Esophagus muscularis mucosa (tissue), 4 donors: ENCODE results near the gene PGBD4. TPM values are rescaled to one million over a fixed set of nuclear protein-coding genes. Genes with fewer than 3 reads are reported as not detected.

Experiments
- DNase-seq: peaks from one replicate; pipeline ENCODE4 v3.0.0-alpha.2; 2017; ENCODE audit errors: extremely low spot score
- H3K27ac ChIP-seq, 4 donors: fragments of 200-600 bp; sonication (generic); replicated peaks in 1 of 4; 1 replicate in 3 of 4; 2 replicates in 1 of 4; pipeline ENCODE4 v1.5.1; 2016 to 2019; ENCODE audit warnings: mild to moderate bottlenecking in 1 of 4
- H3K27me3 ChIP-seq, 4 donors: fragments of 200-600 bp; sonication (generic); one replicate each; pipeline versions ENCODE4 v1.5.1 to v1.6.0; 2016 to 2019
- H3K36me3 ChIP-seq, 4 donors: fragments of 200-600 bp; sonication (generic); one replicate each; pipeline ENCODE4 v1.5.1; 2016 to 2019
- H3K4me1 ChIP-seq, 4 donors: fragments of 200-600 bp; sonication (generic); one replicate each; pipeline ENCODE4 v1.5.1; 2016 to 2019
- H3K4me3 ChIP-seq, 4 donors: fragments of 200-600 bp; sonication (generic); 1 replicate in 2 of 4; 2 replicates in 2 of 4; pipeline ENCODE4 v1.5.1; 2016 to 2019; ENCODE audit warnings: mild to moderate bottlenecking in 4 of 4, moderate library complexity in 1 of 4
- H3K9me3 ChIP-seq, 4 donors: fragments of 200-600 bp; sonication (generic); 1 replicate in 3 of 4; 2 replicates in 1 of 4; pipeline ENCODE4 v1.5.1; 2016 to 2019
- EP300 ChIP-seq: sonication (generic); formaldehyde crosslinking; IDR thresholded peaks from one replicate; pipeline ENCODE4 v1.6.1; 2017; ENCODE audit warnings: antibody characterized with exemption
- POLR2A ChIP-seq: fragments of 450-650 bp; IDR thresholded peaks from one replicate; pipeline ENCODE4 v1.6.1; 2017; ENCODE audit warnings: antibody characterized with exemption, moderate library complexity, mild to moderate bottlenecking, low read depth
- POLR2AphosphoS5 ChIP-seq, 2 donors: sonication (generic); formaldehyde crosslinking; IDR thresholded peaks; one replicate each; pipeline ENCODE4 v1.6.1; 2017; ENCODE audit warnings: antibody characterized with exemption in 2 of 2
- WGBS: methylation state at CpG from one replicate; pipeline ENCODE4 v1.1.5; 2018; 5-methylcytosine and 5-hydroxymethylcytosine counted together
- intact Hi-C: fragments of 100-400 bp; cut with DNase I; formaldehyde crosslinking; loops from one replicate; pipeline ENCODE4 v1.15.1; 2023
- total RNA-seq, 4 donors: library from RNA; depleted of rRNA; stranded (reverse); fragments of >200 nt; gene quantifications; one replicate each; pipeline versions ENCODE4 v1.1.0 to v1.2.1, GENCODE V29; 2016
- TF ChIP-seq, protein P1 (sequence below), 3 experiments: fragments of 200-600 bp in 2 of 3; fragments of 450-650 bp in 1 of 3; sonication (generic) in 2 of 3; IDR thresholded peaks; one replicate each; pipeline ENCODE4 v1.5.1; 2017 to 2019; ENCODE audit warnings: antibody characterized with exemption in 3 of 3, mild to moderate bottlenecking in 2 of 3, moderate library complexity in 1 of 3

Gene PGBD4
- total RNA-seq, 4 donors from 2014 or later: 0.66 to 1.7 (median 1.2) TPM

DNA sequence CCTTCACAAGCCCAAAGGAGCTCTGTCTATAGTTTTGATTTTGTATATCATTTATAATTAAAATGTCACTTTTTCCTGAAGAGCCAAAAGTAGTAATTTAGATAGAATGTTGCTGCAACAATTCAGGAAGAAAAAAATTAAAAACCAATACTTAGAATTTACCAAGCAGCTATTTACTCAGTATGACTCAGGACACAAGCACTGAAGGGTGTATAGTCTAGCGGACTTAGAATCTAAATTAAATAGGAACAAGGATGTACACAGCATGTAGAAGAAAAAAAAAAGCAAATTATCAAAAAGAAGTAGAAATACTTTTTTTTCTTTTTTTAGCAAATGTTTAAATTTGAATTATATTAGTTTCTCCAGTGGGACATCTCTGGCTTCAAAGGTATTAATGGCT is 31.6 kb downstream of the PGBD4 start:
- no peaks in the 10 kb centered on the region for H3K4me1 ChIP-seq
- no peaks in the 10 kb centered on the region for H3K9me3 ChIP-seq
- H3K27ac ChIP-seq: no peak overlapping the region
- TF ChIP-seq POLR2A (no peak), EP300 (no peak), POLR2AphosphoS5 (IDR thresholded peaks at IDR 0.05) (no peak)
- TF ChIP-seq, protein P1, sequence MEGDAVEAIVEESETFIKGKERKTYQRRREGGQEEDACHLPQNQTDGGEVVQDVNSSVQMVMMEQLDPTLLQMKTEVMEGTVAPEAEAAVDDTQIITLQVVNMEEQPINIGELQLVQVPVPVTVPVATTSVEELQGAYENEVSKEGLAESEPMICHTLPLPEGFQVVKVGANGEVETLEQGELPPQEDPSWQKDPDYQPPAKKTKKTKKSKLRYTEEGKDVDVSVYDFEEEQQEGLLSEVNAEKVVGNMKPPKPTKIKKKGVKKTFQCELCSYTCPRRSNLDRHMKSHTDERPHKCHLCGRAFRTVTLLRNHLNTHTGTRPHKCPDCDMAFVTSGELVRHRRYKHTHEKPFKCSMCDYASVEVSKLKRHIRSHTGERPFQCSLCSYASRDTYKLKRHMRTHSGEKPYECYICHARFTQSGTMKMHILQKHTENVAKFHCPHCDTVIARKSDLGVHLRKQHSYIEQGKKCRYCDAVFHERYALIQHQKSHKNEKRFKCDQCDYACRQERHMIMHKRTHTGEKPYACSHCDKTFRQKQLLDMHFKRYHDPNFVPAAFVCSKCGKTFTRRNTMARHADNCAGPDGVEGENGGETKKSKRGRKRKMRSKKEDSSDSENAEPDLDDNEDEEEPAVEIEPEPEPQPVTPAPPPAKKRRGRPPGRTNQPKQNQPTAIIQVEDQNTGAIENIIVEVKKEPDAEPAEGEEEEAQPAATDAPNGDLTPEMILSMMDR (IDR thresholded peaks at IDR 0.05): no peak
- no peak overlapping the region for H3K4me3 ChIP-seq
- intact Hi-C loops: no loop called here
- no peak for DNase-seq
- peaks cover 0 to 8% (median 3%) of the 10 kb centered on the region in 4 donors for H3K36me3 ChIP-seq
- 91% methylated on average over 1 of the region's 1 CpG for WGBS
- no peaks in the 10 kb centered on the region for H3K27me3 ChIP-seq

DNA sequence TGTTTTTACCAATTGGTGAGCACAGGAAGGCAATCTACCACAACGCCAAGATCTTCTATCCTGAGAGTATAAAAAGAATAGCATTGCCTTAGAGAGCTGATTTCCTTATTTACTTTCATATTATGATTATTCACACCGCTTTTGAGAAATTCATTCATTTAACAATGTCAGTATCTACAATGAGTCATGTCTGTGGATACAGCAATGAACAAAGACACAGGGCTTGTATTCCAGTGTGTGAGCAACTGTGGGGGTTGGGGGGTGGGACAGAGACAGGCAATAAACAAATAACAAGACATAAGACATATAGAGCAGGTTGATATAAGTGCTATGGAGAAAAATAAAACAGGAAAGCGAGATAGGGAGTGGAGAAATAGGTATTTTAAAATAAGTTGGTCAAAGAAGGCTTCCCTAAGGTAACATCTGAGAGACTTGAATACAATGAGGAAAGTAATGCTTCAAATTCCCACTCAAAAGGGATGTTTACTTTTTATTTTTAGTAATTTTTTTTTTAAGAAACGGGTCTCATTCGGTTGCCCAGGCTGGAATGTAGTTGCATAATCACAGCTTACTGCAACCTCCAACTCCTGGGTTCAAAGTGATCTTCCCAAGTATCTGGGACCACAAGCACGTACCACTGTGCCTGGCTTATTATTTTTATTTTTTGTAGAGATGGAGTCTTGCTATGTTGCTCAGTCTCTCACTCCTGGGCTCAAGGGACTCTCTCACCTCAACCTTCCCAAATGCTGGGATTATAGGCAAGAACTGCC is 45.7 kb downstream of the PGBD4 start:
- H3K4me1 ChIP-seq: no peaks in the 10 kb centered on the region
- H3K9me3 ChIP-seq: no peaks in the 10 kb centered on the region
- TF ChIP-seq, protein P1 (IDR thresholded peaks at IDR 0.05): no peak
- no peak for TF ChIP-seq EP300
- TF ChIP-seq POLR2AphosphoS5 (IDR thresholded peaks at IDR 0.05): no peak
- TF ChIP-seq POLR2A: no peak
- H3K36me3 ChIP-seq: peaks cover 45 to 85% (median 67%) of the 10 kb centered on the region in 4 donors
- H3K27me3 ChIP-seq: no peaks in the 10 kb centered on the region
- H3K27ac ChIP-seq: no peak overlapping the region
- H3K4me3 ChIP-seq: no peak overlapping the region
- WGBS: 67% methylated on average over 6 of the region's 6 CpGs
- intact Hi-C loops: no loop called here
- DNase-seq: no peak

DNA sequence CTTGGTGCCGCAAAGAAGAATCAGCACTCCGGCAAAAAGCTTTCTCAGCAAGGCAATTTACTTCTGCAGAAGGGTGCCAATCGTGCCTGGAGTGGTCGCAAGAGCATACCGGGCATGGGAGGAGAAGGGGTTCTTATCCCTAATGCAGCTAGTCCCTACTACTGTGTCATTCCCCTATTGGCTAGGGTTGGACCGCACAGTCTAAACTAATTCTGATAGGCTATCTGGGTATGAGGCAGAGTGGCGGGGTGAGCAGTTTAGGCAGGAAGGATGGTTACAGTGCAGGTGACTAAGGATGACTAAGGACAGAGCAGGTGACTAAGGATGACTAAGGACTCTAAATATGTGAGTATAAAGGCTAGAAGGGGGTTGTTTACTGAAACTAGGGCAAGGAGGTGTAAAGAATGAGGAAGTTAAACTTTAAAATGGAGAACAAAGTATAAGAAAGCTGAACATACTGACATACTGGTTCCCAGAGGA is 52.9 kb downstream of the PGBD4 start:
- DNase-seq: no peak
- TF ChIP-seq EP300: no peak
- no peak for TF ChIP-seq POLR2AphosphoS5 (IDR thresholded peaks at IDR 0.05)
- TF ChIP-seq, protein P1 (IDR thresholded peaks at IDR 0.05): no peak
- intact Hi-C loops: no loop called here
- Histone ChIP-seq H3K27me3 (no peaks in the 10 kb centered on the region), H3K36me3 (peaks cover 47 to 77% (median 62%) of the 10 kb centered on the region in 4 donors), H3K4me3 (no peak overlapping the region), H3K4me1 (no peaks in the 10 kb centered on the region), H3K27ac (no peak overlapping the region), H3K9me3 (peaks cover 0 to 8% (median 2%) of the 10 kb centered on the region in 4 donors)
- 98% methylated on average over 7 of the region's 7 CpGs for WGBS

DNA sequence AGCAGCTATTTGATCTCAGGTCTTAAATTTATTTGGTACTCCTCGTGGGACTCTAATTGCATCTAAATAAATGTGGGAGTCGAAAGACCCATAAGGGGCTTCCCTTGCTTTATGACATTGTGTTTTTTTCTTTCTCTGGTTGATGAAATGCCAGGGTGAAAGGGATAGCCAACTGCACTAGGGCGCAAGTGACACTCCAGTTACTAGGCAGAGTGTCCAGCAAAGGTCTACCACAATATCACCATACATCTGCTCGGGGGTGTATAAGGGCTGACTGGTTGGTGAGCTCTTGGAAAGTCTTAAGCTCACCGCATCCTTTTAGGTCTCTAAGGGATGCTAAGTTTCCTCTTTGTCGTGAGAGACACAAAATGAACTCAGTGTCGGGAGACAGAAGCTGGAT is 54.0 kb downstream of the PGBD4 start:
- H3K36me3 ChIP-seq: peaks cover 40 to 69% (median 53%) of the 10 kb centered on the region in 4 donors

More for the DNA sequence above, 54.0 kb downstream of the PGBD4 start:
- Histone ChIP-seq H3K4me1 (no peaks in the 10 kb centered on the region), H3K9me3 (peaks cover 0 to 8% (median 4%) of the 10 kb centered on the region in 4 donors), H3K4me3 (no peak overlapping the region), H3K27me3 (no peaks in the 10 kb centered on the region), H3K27ac (no peak overlapping the region)
- intact Hi-C loops: no loop called here
- no peak for DNase-seq
- 93% methylated on average over 7 of the region's 7 CpGs for WGBS
- no peak for TF ChIP-seq POLR2AphosphoS5 (IDR thresholded peaks at IDR 0.05)
- no peak for TF ChIP-seq EP300
- TF ChIP-seq, protein P1 (IDR thresholded peaks at IDR 0.05): no peak
- TF ChIP-seq POLR2A: no peak

Other genes with a start within 250 kb of the PGBD4 start
- not detected for gene CHRM5, start 133.6 kb upstream of the PGBD4 start, total RNA-seq
- gene AVEN, start 62.9 kb upstream of the PGBD4 start, total RNA-seq: 10 to 100 TPM; 18.2 to 30.9 (median 27.6) TPM
- 10 to 100 TPM; 38.6 to 47.1 (median 42.4) TPM for gene EMC7, start 221 bp upstream of the PGBD4 start, total RNA-seq
- gene KATNBL1, start 108.0 kb downstream of the PGBD4 start, total RNA-seq: 10 to 100 TPM; 29.9 to 61.9 (median 32.8) TPM
- 100 to 1,000 TPM; 121 to 155 (median 133) TPM for gene EMC4, start 122.9 kb downstream of the PGBD4 start, total RNA-seq
- gene SLC12A6, start 235.7 kb downstream of the PGBD4 start, total RNA-seq: 10 to 100 TPM; 16.1 to 21.4 (median 16.3) TPM
- 100 to 1,000 TPM in 3 of 4 donors, 10 to 100 TPM in 1; 78.5 to 136 (median 116) TPM for gene NOP10, start 241.1 kb downstream of the PGBD4 start, total RNA-seq
- gene NUTM1, start 241.2 kb downstream of the PGBD4 start, total RNA-seq: not detected